Small intestine (tissue), 7 donors: ENCODE data around the gene IQGAP2. TPM values are rescaled to one million over a fixed set of nuclear protein-coding genes. Genes with fewer than 3 reads are reported as not detected.

Source experiments
- DNase-seq, 2 donors: peaks; one replicate each; pipeline versions ENCODE4 v3.0.0 to v3.0.0-alpha.2; 2013
- FAIRE-seq: peaks from 2 replicates; lab custom pipeline; 2012; peaks lifted over from hg19 to GRCh38; lab: Jason Lieb, UNC
- H3K27ac ChIP-seq, 3 donors: one replicate each; pipeline ENCODE4 v1.5.1; 2013; ENCODE audit warnings: low read length in 2 of 3, mild to moderate bottlenecking in 2 of 3, control low read depth in 1 of 3, inconsistent platforms in 1 of 3, low read depth in 1 of 3, moderate library complexity in 1 of 3
- H3K27me3 ChIP-seq, 3 donors: one replicate each; pipeline ENCODE4 v1.6.1; 2013; ENCODE audit warnings: low read length in 3 of 3, inconsistent platforms in 1 of 3; ENCODE audit not compliant: control insufficient read depth in 3 of 3, insufficient read depth in 3 of 3
- H3K36me3 ChIP-seq, 3 donors: one replicate each; pipeline ENCODE4 v1.6.1; 2013; ENCODE audit warnings: low read length in 3 of 3, inconsistent platforms in 1 of 3, low read depth in 1 of 3, mild to moderate bottlenecking in 1 of 3, moderate library complexity in 1 of 3; ENCODE audit not compliant: control insufficient read depth in 3 of 3, insufficient read depth in 2 of 3
- H3K4me1 ChIP-seq, 3 donors: one replicate each; pipeline ENCODE4 v1.6.1; 2013; ENCODE audit warnings: low read length in 2 of 3, inconsistent platforms in 1 of 3, low read depth in 1 of 3, mild to moderate bottlenecking in 1 of 3, moderate library complexity in 1 of 3; ENCODE audit not compliant: control insufficient read depth in 3 of 3, insufficient read depth in 2 of 3
- H3K4me3 ChIP-seq, 3 donors: one replicate each; pipeline ENCODE4 v1.5.1; 2013; ENCODE audit warnings: low read length in 3 of 3, control low read depth in 1 of 3, inconsistent platforms in 1 of 3, low read depth in 1 of 3, mild to moderate bottlenecking in 1 of 3, moderate library complexity in 1 of 3
- H3K9me3 ChIP-seq, 2 donors: one replicate each; pipeline ENCODE4 v1.6.1; 2013; ENCODE audit warnings: low read depth in 1 of 2, low read length in 1 of 2; ENCODE audit not compliant: control insufficient read depth in 2 of 2, insufficient read depth in 1 of 2
- WGBS, 3 donors: extraction: QIAGEN DNeasy Blood & Tissue Kit; methylation state at CpG; one replicate each; pipeline ENCODE4 v1.1.7; 2013; 5-methylcytosine and 5-hydroxymethylcytosine counted together
- polyA plus RNA-seq, 4 donors: library from polyadenylated mRNA; stranded (reverse) in 3 of 4; unstranded in 1 of 4; fragments of 200-250 nt in 3 of 4; fragments of 120-200 nt in 1 of 4; gene quantifications; one replicate each; pipeline versions ENCODE4 v1.2.1 to v1.2.3, GENCODE V29; 2013
- donor health status: healthy with polysubstance abuse.
- donor health status: control.
- donor health status: control.
- donor health status: Bipolar disorder and iron deficiency.
- donor health status: healthy.

Gene IQGAP2
- polyA plus RNA-seq, 4 donors: 13.6 to 138 (median 85.6) TPM

GRCh38 chr5:76692651-76693050, 289.6 kb downstream of the IQGAP2 start:
- 92 to 95% (median 93%) methylated on average over 3 of the region's 3 CpGs for WGBS, 3 donors
- Histone ChIP-seq H3K4me3 (no peak overlapping the region), H3K4me1 (peaks cover 0 to 35% (median 0%) of the 10 kb centered on the region in 3 donors), H3K9me3 (no peaks in the 10 kb centered on the region), H3K36me3 (peaks cover 0 to 8% (median 5%) of the 10 kb centered on the region in 3 donors), H3K27me3 (no peaks in the 10 kb centered on the region), H3K27ac (peak overlapping the region in 2 of 3 donors; percentile 4 to 73)
- no peak for FAIRE-seq
- no peak for DNase-seq

GRCh38 chr5:76693141-76693540, 290.1 kb downstream of the IQGAP2 start:
- DNase-seq (no peak), FAIRE-seq (no peak)
- peaks cover 0 to 8% (median 5%) of the 10 kb centered on the region in 3 donors for H3K36me3 ChIP-seq
- 83 to 99% (median 94%) methylated on average over 3 of the region's 3 CpGs for WGBS, 3 donors
- peaks cover 0 to 35% (median 0%) of the 10 kb centered on the region in 3 donors for H3K4me1 ChIP-seq
- no peaks in the 10 kb centered on the region for H3K9me3 ChIP-seq
- H3K27me3 ChIP-seq: no peaks in the 10 kb centered on the region
- H3K27ac ChIP-seq: no peak overlapping the region
- H3K4me3 ChIP-seq: no peak overlapping the region

- Histone ChIP-seq H3K9me3 (no peaks in the 10 kb centered on the region), H3K4me1 (peaks cover 0 to 30% (median 0%) of the 10 kb centered on the region in 3 donors), H3K27ac (no peak overlapping the region), H3K27me3 (no peaks in the 10 kb centered on the region), H3K36me3 (peaks cover 0 to 8% (median 5%) of the 10 kb centered on the region in 3 donors), H3K4me3 (no peak overlapping the region)
- FAIRE-seq: no peak
- 50 to 71% (median 51%) methylated on average over 2 of the region's 2 CpGs for WGBS, 3 donors
- no peak for DNase-seq
These were observed 291.2 kb downstream of the IQGAP2 start for GRCh38 chr5:76694317-76694716.

DNA sequence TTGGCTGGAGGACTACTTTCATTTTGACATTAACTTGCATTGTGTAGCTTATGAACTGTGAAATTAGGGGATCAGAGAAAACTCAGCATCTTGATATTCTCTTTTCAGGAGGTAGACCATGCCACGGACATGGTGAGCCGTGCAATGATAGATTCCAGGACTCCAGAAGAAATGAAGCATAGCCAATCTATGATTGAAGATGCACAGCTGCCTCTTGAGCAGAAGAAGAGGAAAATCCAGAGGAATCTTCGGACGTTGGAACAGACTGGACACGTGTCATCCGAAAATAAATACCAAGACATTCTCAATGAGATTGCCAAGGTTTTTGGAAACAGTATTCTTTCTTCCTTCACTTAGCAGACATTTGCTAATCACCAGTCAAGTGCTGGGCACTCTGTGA, 292.3 kb downstream of the IQGAP2 start:
- Histone ChIP-seq H3K4me3 (no peak overlapping the region), H3K27ac (no peak overlapping the region), H3K27me3 (no peaks in the 10 kb centered on the region), H3K9me3 (no peaks in the 10 kb centered on the region), H3K36me3 (peaks cover 0 to 8% (median 5%) of the 10 kb centered on the region in 3 donors), H3K4me1 (peaks cover 0 to 21% (median 0%) of the 10 kb centered on the region in 3 donors)
- DNase-seq (no peak), FAIRE-seq (no peak)
- 69 to 93% (median 85%) methylated on average over 6 of the region's 6 CpGs for WGBS, 3 donors

GRCh38 chr5:76696251-76696650, 293.2 kb downstream of the IQGAP2 start:
- Histone ChIP-seq H3K27me3 (no peaks in the 10 kb centered on the region), H3K27ac (no peak overlapping the region), H3K9me3 (no peaks in the 10 kb centered on the region), H3K4me1 (peaks cover 0 to 13% (median 0%) of the 10 kb centered on the region in 3 donors), H3K4me3 (no peak overlapping the region), H3K36me3 (peaks cover 0 to 13% (median 5%) of the 10 kb centered on the region in 3 donors)
- DNase-seq: no peak
- FAIRE-seq: no peak
- 87 to 95% (median 93%) methylated on average over 1 of the region's 1 CpG for WGBS, 3 donors

- Histone ChIP-seq H3K27me3 (no peaks in the 10 kb centered on the region), H3K9me3 (no peaks in the 10 kb centered on the region), H3K27ac (no peak overlapping the region), H3K4me3 (no peak overlapping the region), H3K36me3 (peaks cover 5 to 12% (median 6%) of the 10 kb centered on the region in 3 donors), H3K4me1 (peaks cover 0 to 2% (median 0%) of the 10 kb centered on the region in 3 donors)
- 96 to 97% (median 96%) methylated on average over 5 of the region's 5 CpGs for WGBS, 3 donors
- DNase-seq (no peak), FAIRE-seq (no peak)
These were observed 294.6 kb downstream of the IQGAP2 start for GRCh38 chr5:76697670-76698069.

DNA sequence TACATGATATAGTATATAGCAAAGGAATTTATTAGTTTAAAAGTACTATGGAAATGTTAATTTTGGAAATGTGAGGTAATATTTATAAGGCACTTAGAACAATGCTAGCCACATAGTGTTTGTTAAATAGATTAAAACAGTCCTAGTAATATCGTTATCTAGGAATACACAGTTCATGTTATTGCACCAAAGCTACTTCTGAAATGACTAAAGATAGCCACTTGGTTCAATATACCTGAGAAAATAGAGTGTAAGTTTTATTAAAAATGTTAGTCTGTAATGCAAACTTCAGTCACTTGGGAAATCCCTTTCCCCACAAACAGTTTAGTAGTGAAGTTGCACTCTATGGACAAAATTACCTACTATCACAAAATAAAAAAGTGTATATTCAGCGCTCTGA, 297.5 kb downstream of the IQGAP2 start:
- Histone ChIP-seq H3K9me3 (no peaks in the 10 kb centered on the region), H3K4me3 (no peak overlapping the region), H3K27ac (no peak overlapping the region), H3K27me3 (no peaks in the 10 kb centered on the region), H3K4me1 (no peaks in the 10 kb centered on the region), H3K36me3 (peaks cover under 1 to 9% (median 6%) of the 10 kb centered on the region in 3 donors)
- no peak for DNase-seq
- 76 to 88% (median 83%) methylated on average over 2 of the region's 2 CpGs for WGBS, 3 donors
- FAIRE-seq: no peak

DNA sequence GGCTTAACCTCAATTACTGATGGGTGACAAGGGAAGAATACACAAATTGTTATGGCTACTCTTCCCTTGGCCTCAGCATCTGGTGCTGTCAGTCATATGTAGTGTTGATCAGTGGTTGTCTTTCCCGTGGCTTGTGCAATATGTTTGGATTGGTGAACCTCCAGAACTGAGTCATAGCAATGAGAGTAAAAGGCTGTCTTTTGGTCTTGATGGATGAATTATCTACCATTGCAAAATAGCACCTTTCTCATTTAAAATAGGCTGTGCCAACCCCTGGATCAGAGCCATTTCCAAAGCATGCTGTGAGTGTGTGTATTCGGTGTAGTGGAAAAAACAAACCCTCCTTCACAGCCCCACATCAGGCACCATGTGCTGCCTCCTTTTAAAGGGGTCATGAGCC, 298.2 kb downstream of the IQGAP2 start:
- no peaks in the 10 kb centered on the region for H3K9me3 ChIP-seq
- DNase-seq (no peak), FAIRE-seq (no peak)
- no peak overlapping the region for H3K27ac ChIP-seq
- H3K36me3 ChIP-seq: peaks cover 0 to 8% (median 6%) of the 10 kb centered on the region in 3 donors
- no peak overlapping the region for H3K4me3 ChIP-seq
- 60 to 86% (median 76%) methylated on average over 2 of the region's 2 CpGs for WGBS, 3 donors
- H3K4me1 ChIP-seq: no peaks in the 10 kb centered on the region
- H3K27me3 ChIP-seq: no peaks in the 10 kb centered on the region

GRCh38 chr5:76703707-76704106, 300.6 kb downstream of the IQGAP2 start:
- DNase-seq: no peak
- FAIRE-seq: no peak
- no peak overlapping the region for H3K4me3 ChIP-seq
- H3K27ac ChIP-seq: no peak overlapping the region
- no peaks in the 10 kb centered on the region for H3K4me1 ChIP-seq
- peaks cover 0 to 11% (median 8%) of the 10 kb centered on the region in 3 donors for H3K36me3 ChIP-seq
- 19 to 64% (median 49%) methylated on average over 2 of the region's 2 CpGs for WGBS, 3 donors
- no peaks in the 10 kb centered on the region for H3K9me3 ChIP-seq
- H3K27me3 ChIP-seq: no peaks in the 10 kb centered on the region
